ENCODE measurements around the gene HIBCH. TPM values are rescaled to one million over a fixed set of nuclear protein-coding genes. Genes with fewer than 3 reads are reported as not detected.

HIBCH gene
- polyA plus RNA-seq, 2 of the 4 experiments (the other 2 are of a cell fraction) = 21.8 to 26.9 TPM

GRCh38 chr2:190365499-190366204, 46.0 kb upstream of the HIBCH start (continued):
- TF ChIP-seq RNF2 (IDR thresholded peaks at IDR 0.05; ENCODE audit: borderline replicate concordance, low read depth) (no peak), EHMT2 (IDR thresholded peaks at IDR 0.05; ENCODE audit: low read depth) (no peak), RFX5 (IDR thresholded peaks at IDR 0.05) (no peak), ZNF302 (CRISPR knock-in tag; IDR thresholded peaks at IDR 0.05) (no peak), HES2 (IDR thresholded peaks at IDR 0.05) (no peak), HOXB13 (CRISPR knock-in tag; IDR thresholded peaks at IDR 0.05; ENCODE audit: low read depth) (no peak), JUNB (IDR thresholded peaks at IDR 0.05) (no peak), EHF (CRISPR knock-in tag; IDR thresholded peaks at IDR 0.05) (no peak), KDM5A (IDR thresholded peaks at IDR 0.05) (no peak), HEYL (CRISPR knock-in tag; IDR thresholded peaks at IDR 0.05) (no peak)

- ChIA-PET CTCF (no interaction called here), POLR2A (no interaction called here)
- no peak overlapping the region for H3K4me3 ChIP-seq
- no peak for FAIRE-seq
- WGBS (ENCODE audit: missing lambda C conversion rate) = 96% methylated on average over 1 of the region's 1 CpG
- ATAC-seq = no peak
- no peak for DNase-seq (ENCODE audit: low read depth in 1 of 2, low spot score in 1 of 2)
- no peak overlapping the region for H3K4me2 ChIP-seq
- H3K4me1 ChIP-seq = peaks cover 5% of the 10 kb centered on the region; the same call in 1 of the 3 replicates
- TF ChIP-seq CEBPB (IDR thresholded peaks at IDR 0.05) (no peak), HOXB5 (CRISPR knock-in tag; IDR thresholded peaks at IDR 0.05) (no peak), HOXB13 (CRISPR knock-in tag; IDR thresholded peaks at IDR 0.05; ENCODE audit: low read depth) (no peak), JUNB (IDR thresholded peaks at IDR 0.05) (no peak)
- no peaks in the 10 kb centered on the region for H3K9me3 ChIP-seq
- H3K27ac ChIP-seq = no peak overlapping the region
Observed at GRCh38 chr2:190362894-190363293, 43.3 kb upstream of the HIBCH start.

DNA sequence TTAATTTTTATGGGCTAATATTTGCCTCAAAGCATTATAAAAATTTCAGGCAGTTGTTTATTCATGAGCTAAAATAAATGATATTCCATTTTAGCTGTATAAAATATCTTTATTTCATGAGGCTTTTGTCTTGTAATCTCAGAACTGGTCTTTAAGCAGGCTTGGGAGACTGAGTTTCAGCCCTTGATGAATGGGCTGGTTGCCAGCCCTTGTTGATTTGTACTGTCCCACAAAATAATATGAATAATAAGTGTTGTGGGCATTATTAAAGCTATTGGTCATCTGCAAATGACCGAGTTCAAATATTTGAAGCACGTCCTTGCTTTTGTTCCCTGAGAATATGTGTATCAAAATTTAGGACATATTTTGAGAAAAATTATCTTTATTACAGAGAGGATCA, 41.9 kb upstream of the HIBCH start:
- no peak overlapping the region for H3K4me2 ChIP-seq
- ATAC-seq = no peak
- no peak for DNase-seq (ENCODE audit: low read depth in 1 of 2, low spot score in 1 of 2)
- no peak overlapping the region for H3K4me3 ChIP-seq
- CTCF ChIA-PET = interaction anchor here (1.0 kb wide), 1 partner anchor 176 kb away, joined by 4 read pairs; no protein-coding TSS in a partner anchor
- FAIRE-seq = no peak
- no peak overlapping the region for H3K27ac ChIP-seq
- no peaks in the 10 kb centered on the region for H3K9me3 ChIP-seq
- 92% methylated on average over 2 of the region's 2 CpGs for WGBS (ENCODE audit: missing lambda C conversion rate)
- POLR2A ChIA-PET = no interaction called here
- H3K4me1 ChIP-seq = peaks cover 5% of the 10 kb centered on the region; the same call in 1 of the 3 replicates
- TF ChIP-seq CEBPB (IDR thresholded peaks at IDR 0.05) (no peak), NR3C1 (IDR thresholded peaks at IDR 0.05) (no peak), NFE2L2 (conservative IDR thresholded peaks at IDR 0.05; ENCODE audit: low read length) (no peak), HOXB5 (CRISPR knock-in tag; IDR thresholded peaks at IDR 0.05) (no peak), ESRRA (IDR thresholded peaks at IDR 0.05; ENCODE audit: borderline replicate concordance, low read length) (no peak), JUNB (IDR thresholded peaks at IDR 0.05) (no peak), HMGXB4 (CRISPR knock-in tag; IDR thresholded peaks at IDR 0.05; ENCODE audit: borderline replicate concordance) (no peak), ZNF302 (CRISPR knock-in tag; IDR thresholded peaks at IDR 0.05) (no peak), HOXB13 (CRISPR knock-in tag; IDR thresholded peaks at IDR 0.05; ENCODE audit: low read depth) (no peak), ZFP36 (IDR thresholded peaks at IDR 0.05; ENCODE audit: borderline replicate concordance, partially characterized antibody) (no peak), ZSCAN20 (CRISPR knock-in tag; IDR thresholded peaks at IDR 0.05) (no peak), EHMT2 (IDR thresholded peaks at IDR 0.05; ENCODE audit: low read depth) (no peak), ZC3H11A (IDR thresholded peaks at IDR 0.05) (no peak), TFCP2L1 (CRISPR knock-in tag; IDR thresholded peaks at IDR 0.05) (no peak), TP53 (CRISPR knock-in tag; IDR thresholded peaks at IDR 0.05) (no peak), BHLHE40 (IDR thresholded peaks at IDR 0.05; ENCODE audit: low read depth, low read length) (no peak), PHF8 (IDR thresholded peaks at IDR 0.05; ENCODE audit: borderline replicate concordance, low read depth) (no peak)

Measured in A549 (cell line).